DMS79 treated with DMSO at 0.1 percent for 48 hours (cell line): ENCODE data around the gene DDA1.
"Not testable (repeated sequence)": the region's sequence is repeated elsewhere in the genome, so short reads cannot be mapped to it uniquely, and the experiment has no call there.

Experiments
- DNase-seq: peaks from one replicate; lab custom pipeline; 2025; lab: John Stamatoyannopoulos, UW

The DDA1 gene

GRCh38 chr19:17289489-17289888, 19.9 kb upstream of the DDA1 start:
- no peak for DNase-seq

GRCh38 chr19:17292301-17293074, 16.9 kb upstream of the DDA1 start:
- DNase-seq = no peak

GRCh38 chr19:17293605-17294004, 15.8 kb upstream of the DDA1 start:
- no peak for DNase-seq

- no peak for DNase-seq
Measured at GRCh38 chr19:17294051-17294891, 15.1 kb upstream of the DDA1 start.

- DNase-seq = not testable (repeated sequence)
Measured at GRCh38 chr19:17295551-17295950, 13.8 kb upstream of the DDA1 start.

- DNase-seq = no peak
Measured at GRCh38 chr19:17296273-17296672, 13.1 kb upstream of the DDA1 start.

GRCh38 chr19:17296976-17297375, 12.4 kb upstream of the DDA1 start:
- no peak for DNase-seq

GRCh38 chr19:17300992-17301619, 8.3 kb upstream of the DDA1 start:
- no peak for DNase-seq

- DNase-seq = no peak
Measured at GRCh38 chr19:17302391-17303166, 6.8 kb upstream of the DDA1 start.

- DNase-seq = peak; percentile 90
Measured at GRCh38 chr19:17303167-17303939, 6.0 kb upstream of the DDA1 start, which contains the start of gene ABHD8. Gene ABHD8, minus strand, starts transcription at chr19:17303425. Its CDS starts 1,809 bp downstream, at chr19:17301616.

- DNase-seq = peak; percentile 76
Measured at GRCh38 chr19:17303940-17304267, 5.5 kb upstream of the DDA1 start.

GRCh38 chr19:17304386-17305215, 4.8 kb upstream of the DDA1 start:
- peak; percentile 94 for DNase-seq

- DNase-seq = no peak
Measured at GRCh38 chr19:17305216-17305516, 4.2 kb upstream of the DDA1 start.

GRCh38 chr19:17305517-17306284, 3.7 kb upstream of the DDA1 start, which contains the start of gene MRPL34:
Gene MRPL34, plus strand, starts transcription at chr19:17305872. Its CDS starts 21 bp downstream, at chr19:17305893.
- peak; percentile 99 for DNase-seq

GRCh38 chr19:17306285-17306714, 3.1 kb upstream of the DDA1 start:
- peak; percentile 62 for DNase-seq

- DNase-seq = no peak
Measured at GRCh38 chr19:17307876-17308377, 1.4 kb upstream of the DDA1 start.

GRCh38 chr19:17309965-17310461, 650 bp downstream of the DDA1 start:
- peak; percentile 16 for DNase-seq

- no peak for DNase-seq
Measured at GRCh38 chr19:17311455-17312188, 2.3 kb downstream of the DDA1 start.
